Fibroblast of lung (primary cell): ENCODE measurements around the gene STRIP2.

Experiments
- EZH2 ChIP-seq: IDR thresholded peaks from 2 replicates; pipeline ENCODE4 v1.5.1; 2012; ENCODE audit warnings: low read length, control low read depth, mild to moderate bottlenecking; ENCODE audit errors: missing control alignments
- TF ChIP-seq, protein P1 (sequence below), 2 donors: IDR thresholded peaks in 1 of 2; conservative IDR thresholded peaks in 1 of 2; 1 replicate in 1 of 2; 2 replicates in 1 of 2; pipeline ENCODE4 v1.5.1; 2011 to 2012; ENCODE audit warnings: low read length in 2 of 2, control low read depth in 1 of 2, inconsistent platforms in 1 of 2, low read depth in 1 of 2, mild to moderate bottlenecking in 1 of 2

GRCh38 chr7:129496653-129497052 is 62.4 kb downstream of the STRIP2 start:
- TF ChIP-seq, protein P1, sequence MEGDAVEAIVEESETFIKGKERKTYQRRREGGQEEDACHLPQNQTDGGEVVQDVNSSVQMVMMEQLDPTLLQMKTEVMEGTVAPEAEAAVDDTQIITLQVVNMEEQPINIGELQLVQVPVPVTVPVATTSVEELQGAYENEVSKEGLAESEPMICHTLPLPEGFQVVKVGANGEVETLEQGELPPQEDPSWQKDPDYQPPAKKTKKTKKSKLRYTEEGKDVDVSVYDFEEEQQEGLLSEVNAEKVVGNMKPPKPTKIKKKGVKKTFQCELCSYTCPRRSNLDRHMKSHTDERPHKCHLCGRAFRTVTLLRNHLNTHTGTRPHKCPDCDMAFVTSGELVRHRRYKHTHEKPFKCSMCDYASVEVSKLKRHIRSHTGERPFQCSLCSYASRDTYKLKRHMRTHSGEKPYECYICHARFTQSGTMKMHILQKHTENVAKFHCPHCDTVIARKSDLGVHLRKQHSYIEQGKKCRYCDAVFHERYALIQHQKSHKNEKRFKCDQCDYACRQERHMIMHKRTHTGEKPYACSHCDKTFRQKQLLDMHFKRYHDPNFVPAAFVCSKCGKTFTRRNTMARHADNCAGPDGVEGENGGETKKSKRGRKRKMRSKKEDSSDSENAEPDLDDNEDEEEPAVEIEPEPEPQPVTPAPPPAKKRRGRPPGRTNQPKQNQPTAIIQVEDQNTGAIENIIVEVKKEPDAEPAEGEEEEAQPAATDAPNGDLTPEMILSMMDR (conservative IDR thresholded peaks at IDR 0.05 in 1 of 2, IDR thresholded peaks at IDR 0.05 in 1 of 2; ENCODE audit: low read depth in 1 of 2, low read length in 2 of 2): no peak
- TF ChIP-seq EZH2: no peak
